Activated naive CD8-positive, alpha-beta T cell treated with anti-CD3 and anti-CD28 coated beads, Interleukin-2, amount 10 ng/mL, durations not matched to agents 7 days and 5 days (primary cell): Measurements from ENCODE around the gene TBC1D1. TPM values are rescaled to one million over a fixed set of nuclear protein-coding genes. Genes with fewer than 3 reads are reported as not detected.
"Not testable (repeated sequence)": the region's sequence is repeated elsewhere in the genome, so short reads cannot be mapped to it uniquely, and the experiment has no call there.

Experiments
- ATAC-seq: fragments of 150-1000 bp; cut with Tn5 transposase; one replicate; pipeline ENCODE4 v1.10.0; 2021; ENCODE audit warnings: low read depth, moderate library complexity
- POLR2A ChIA-PET: fragments of 350-600 bp; sonication (Branson Sonifier 250); formaldehyde crosslinking; loops from one replicate; lab custom pipeline; 2021; ENCODE audit warnings: antibody characterized with exemption; lab: Charles Lee
- DNase-seq: peaks from one replicate; pipeline ENCODE4 v3.0.0; 2021
- H3K27ac Mint-ChIP-seq: one replicate; pipeline ENCODE4 v1.8.0; 2022; ENCODE audit warnings: mild to moderate bottlenecking, mixed read lengths
- H3K27me3 Mint-ChIP-seq: one replicate; pipeline ENCODE4 v1.8.0; 2022; ENCODE audit warnings: mild to moderate bottlenecking, moderate library complexity, mixed read lengths
- H3K36me3 Mint-ChIP-seq: one replicate; pipeline ENCODE4 v1.8.0; 2021; ENCODE audit warnings: mild to moderate bottlenecking, mixed read lengths
- H3K4me1 Mint-ChIP-seq: one replicate; pipeline ENCODE4 v1.8.0; 2021; ENCODE audit warnings: mixed read lengths
- H3K4me3 Mint-ChIP-seq: one replicate; pipeline ENCODE4 v1.8.0; 2022; ENCODE audit warnings: mild to moderate bottlenecking, moderate library complexity, mixed read lengths
- H3K9me3 Mint-ChIP-seq: one replicate; pipeline ENCODE4 v1.8.0; 2021; ENCODE audit warnings: mixed read lengths
- total RNA-seq, 2 experiments: library from RNA; stranded (reverse); gene quantifications; one replicate each; pipeline ENCODE4 v1.2.3, GENCODE V29; 2021

The TBC1D1 gene
- total RNA-seq, 2 experiments from 2014 or later: 79.7 to 83.7 TPM

DNA sequence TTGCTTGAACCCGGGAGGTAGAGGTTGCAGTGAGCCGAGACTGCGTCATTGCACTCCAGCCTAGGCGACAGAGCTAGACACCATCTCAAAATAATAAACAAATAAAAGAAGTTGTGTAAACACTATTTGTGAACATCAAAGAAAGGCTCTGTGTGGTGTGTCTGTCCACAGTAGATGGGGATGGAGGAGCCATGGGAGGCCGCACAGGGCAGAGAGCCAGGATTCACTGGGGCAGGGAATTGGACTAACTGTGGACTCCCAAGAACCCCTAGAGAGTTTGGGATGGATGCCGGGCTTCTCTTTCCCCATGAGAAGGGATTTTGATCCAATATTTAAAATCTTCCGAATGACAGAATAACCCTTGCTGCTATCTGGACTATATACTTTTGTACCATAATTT is 26.5 kb downstream of the TBC1D1 start:
- Mint-ChIP-seq H3K4me1 (peaks cover 2% of the 10 kb centered on the region), H3K27me3 (no peaks in the 10 kb centered on the region), H3K4me3 (no peak overlapping the region), H3K36me3 (peaks cover 17% of the 10 kb centered on the region), H3K27ac (no peak overlapping the region), H3K9me3 (no peaks in the 10 kb centered on the region)
- no peak for DNase-seq
- POLR2A ChIA-PET: no interaction called here
- no peak for ATAC-seq

DNA sequence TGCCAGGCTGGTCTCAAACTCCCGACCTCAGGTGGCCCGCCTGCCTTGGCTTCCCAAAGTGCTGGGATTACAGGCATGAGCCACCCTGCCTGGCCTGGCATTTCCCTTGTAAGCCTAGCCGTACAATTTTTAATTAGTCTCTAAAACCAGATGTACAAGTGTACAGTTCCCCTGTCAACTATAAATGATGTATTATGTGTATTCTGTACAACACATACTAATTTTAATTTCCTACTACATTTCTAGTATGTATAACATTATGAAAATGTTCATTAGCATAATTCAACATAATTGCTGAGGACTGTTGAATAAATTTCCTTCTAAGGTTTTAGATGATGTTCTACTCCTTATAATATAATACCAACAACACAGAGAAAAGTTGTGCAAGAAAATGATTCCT is 27.8 kb downstream of the TBC1D1 start:
- Mint-ChIP-seq H3K4me3 (no peak overlapping the region), H3K27ac (no peak overlapping the region), H3K4me1 (peaks cover 5% of the 10 kb centered on the region), H3K9me3 (no peaks in the 10 kb centered on the region), H3K27me3 (no peaks in the 10 kb centered on the region), H3K36me3 (peaks cover 24% of the 10 kb centered on the region)
- DNase-seq (no peak), ATAC-seq (no peak)
- POLR2A ChIA-PET: interaction anchor here (0.7 kb wide), 1 partner anchor 8 kb away, joined by 4 read pairs; no protein-coding TSS in a partner anchor

DNA sequence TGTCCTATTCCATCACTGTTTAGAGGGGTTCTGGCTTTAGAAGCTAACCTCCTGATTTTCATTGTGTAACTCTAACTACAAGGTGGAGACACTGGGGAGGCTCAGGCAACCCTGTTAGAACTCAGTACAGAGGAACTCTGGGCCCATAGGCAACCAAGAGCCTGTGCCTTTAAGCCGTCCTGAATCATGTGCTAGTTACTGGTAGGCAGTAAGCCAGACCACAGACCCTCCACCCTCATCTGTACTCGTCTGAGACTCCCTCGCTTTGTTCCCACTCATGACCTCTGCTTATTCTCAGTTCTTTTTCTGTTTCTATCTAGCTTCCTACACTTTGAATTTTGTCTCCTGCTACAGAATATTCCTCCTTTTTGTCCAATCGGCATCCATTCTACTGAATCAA is 31.4 kb downstream of the TBC1D1 start:
- no peak for DNase-seq
- no peak overlapping the region for H3K27ac Mint-ChIP-seq
- H3K4me1 Mint-ChIP-seq: peaks cover 5% of the 10 kb centered on the region
- H3K36me3 Mint-ChIP-seq: peaks cover 20% of the 10 kb centered on the region
- POLR2A ChIA-PET: no interaction called here
- no peak overlapping the region for H3K4me3 Mint-ChIP-seq
- H3K27me3 Mint-ChIP-seq: no peaks in the 10 kb centered on the region
- no peaks in the 10 kb centered on the region for H3K9me3 Mint-ChIP-seq
- ATAC-seq: no peak

DNA sequence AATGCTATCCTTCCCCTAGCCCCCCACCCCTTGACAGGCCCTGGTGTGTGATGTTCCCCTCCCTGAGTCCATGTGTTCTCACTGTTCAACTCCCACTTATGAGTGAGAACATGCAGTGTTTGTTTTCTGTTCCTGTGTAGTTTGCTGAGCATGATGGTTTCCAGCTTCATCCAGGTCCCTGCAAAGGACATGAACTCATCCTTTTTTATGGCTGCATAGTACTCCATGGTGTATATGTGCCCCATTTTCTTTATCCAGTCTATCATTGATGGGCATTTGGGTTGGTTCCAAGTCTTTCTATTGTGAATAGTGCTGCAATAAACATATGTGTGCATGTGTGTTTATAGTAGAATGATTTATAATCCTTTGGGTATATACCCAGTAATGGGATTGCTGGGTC is 32.2 kb downstream of the TBC1D1 start:
- H3K36me3 Mint-ChIP-seq: peaks cover 20% of the 10 kb centered on the region
- H3K4me3 Mint-ChIP-seq, ATAC-seq, POLR2A ChIA-PET, H3K27me3 Mint-ChIP-seq, H3K9me3 Mint-ChIP-seq, H3K27ac Mint-ChIP-seq, DNase-seq, H3K4me1 Mint-ChIP-seq: not testable (repeated sequence)

DNA sequence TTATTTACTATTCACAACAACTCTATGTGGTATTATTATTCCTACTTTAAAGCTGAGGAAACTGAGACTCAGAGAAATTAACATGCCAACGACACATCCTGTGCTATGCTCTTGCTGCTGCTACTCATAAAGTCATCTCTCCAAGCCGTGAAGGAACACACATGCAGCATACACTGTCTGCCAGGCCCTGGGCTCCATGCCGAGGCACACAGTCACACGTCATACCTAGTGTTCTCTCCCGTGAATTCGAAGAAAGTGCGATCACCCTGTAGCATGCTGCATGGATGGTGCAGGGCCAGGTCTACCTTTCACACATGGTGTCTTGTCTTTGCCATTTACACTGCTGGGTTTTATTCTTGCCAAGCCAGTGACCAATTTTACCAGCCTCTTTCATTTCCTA is 34.1 kb downstream of the TBC1D1 start:
- Mint-ChIP-seq H3K4me1 (peaks cover 23% of the 10 kb centered on the region), H3K27me3 (no peaks in the 10 kb centered on the region), H3K4me3 (no peak overlapping the region), H3K36me3 (peaks cover 24% of the 10 kb centered on the region), H3K27ac (no peak overlapping the region), H3K9me3 (no peaks in the 10 kb centered on the region)
- no peak for DNase-seq
- ATAC-seq: no peak
- POLR2A ChIA-PET: no interaction called here

DNA sequence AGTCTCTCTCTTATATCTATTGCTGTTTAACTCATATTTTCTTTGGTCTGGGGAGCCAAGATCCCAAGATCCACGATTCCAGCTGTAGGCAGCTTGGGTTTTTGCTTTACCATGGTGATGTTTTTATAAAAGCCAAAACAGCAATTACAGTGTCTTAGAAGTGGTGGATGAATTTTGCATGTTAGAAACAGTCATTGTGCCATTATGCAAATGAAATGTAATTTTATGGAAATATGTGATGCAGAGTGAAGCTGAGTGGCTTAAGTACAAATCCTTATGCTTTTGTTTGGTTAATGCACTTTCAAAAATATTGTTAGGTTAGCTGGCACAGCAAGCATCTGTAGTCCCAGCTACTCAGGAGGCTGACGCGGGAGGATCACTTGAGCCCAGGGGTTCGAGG is 36.5 kb downstream of the TBC1D1 start:
- no peak overlapping the region for H3K27ac Mint-ChIP-seq
- DNase-seq: no peak
- no peak overlapping the region for H3K4me3 Mint-ChIP-seq

DNA sequence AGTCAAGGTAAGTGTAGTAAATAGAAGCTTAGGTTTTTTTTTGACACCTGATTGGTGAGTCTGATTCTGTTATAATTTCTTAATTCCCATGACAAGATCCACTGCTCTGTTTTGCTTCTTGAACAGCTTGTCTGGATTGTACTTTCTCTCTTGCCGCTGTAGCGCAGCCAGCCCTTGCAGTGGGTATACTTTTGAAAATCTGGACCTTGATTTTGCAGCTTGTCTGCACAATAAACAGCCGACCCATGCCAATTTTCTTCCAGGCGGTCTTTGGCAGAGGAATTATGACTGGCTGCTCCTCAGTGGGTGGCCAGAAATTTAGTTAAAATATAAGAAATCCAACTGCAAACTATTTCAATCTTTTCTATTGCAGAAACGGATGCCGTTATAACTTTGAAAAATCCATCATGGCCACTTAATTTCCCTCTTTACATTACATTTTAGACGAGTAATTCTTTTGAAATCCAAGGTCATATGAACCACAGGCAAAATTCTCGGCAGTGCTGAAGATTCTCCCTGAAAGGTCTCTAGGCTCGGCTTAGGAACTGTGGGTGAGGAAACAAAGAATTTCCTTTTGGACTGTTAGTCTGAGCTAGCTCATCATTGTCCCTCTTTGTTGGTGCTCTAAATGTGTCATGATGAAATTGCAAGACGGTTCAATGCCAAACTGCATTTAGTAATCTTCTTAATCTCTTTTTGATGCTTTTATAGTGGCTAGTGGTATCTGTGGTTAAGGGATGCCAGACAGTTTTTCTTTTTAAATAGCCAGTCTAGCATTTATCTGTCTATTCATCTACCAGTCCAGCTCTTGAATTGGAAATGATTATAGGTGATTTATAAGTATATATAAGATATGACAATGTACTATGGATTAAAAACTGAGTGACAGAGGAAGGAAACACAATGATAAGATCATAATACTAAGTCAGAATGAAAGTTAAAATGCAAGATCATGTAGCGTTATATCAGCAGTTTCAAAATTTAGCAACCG is 37.8 kb downstream of the TBC1D1 start:
- POLR2A ChIA-PET: interaction anchor here (0.6 kb wide), 1 partner anchor 48 kb away, joined by 3 read pairs; no protein-coding TSS in a partner anchor
- no peak overlapping the region for H3K4me3 Mint-ChIP-seq
- no peaks in the 10 kb centered on the region for H3K27me3 Mint-ChIP-seq
- H3K4me1 Mint-ChIP-seq: peaks cover 20% of the 10 kb centered on the region
- DNase-seq (no peak), ATAC-seq (peak; percentile 42)
- H3K27ac Mint-ChIP-seq: peak overlapping the region; percentile 13
- H3K36me3 Mint-ChIP-seq: peaks cover 20% of the 10 kb centered on the region
- H3K9me3 Mint-ChIP-seq: peaks cover 3% of the 10 kb centered on the region

More for the DNA sequence above, 36.5 kb downstream of the TBC1D1 start:
- H3K4me1 Mint-ChIP-seq: peaks cover 20% of the 10 kb centered on the region
- no peak for ATAC-seq
- peaks cover 27% of the 10 kb centered on the region for H3K36me3 Mint-ChIP-seq
- no peaks in the 10 kb centered on the region for H3K27me3 Mint-ChIP-seq
- no peaks in the 10 kb centered on the region for H3K9me3 Mint-ChIP-seq
- POLR2A ChIA-PET: no interaction called here

DNA sequence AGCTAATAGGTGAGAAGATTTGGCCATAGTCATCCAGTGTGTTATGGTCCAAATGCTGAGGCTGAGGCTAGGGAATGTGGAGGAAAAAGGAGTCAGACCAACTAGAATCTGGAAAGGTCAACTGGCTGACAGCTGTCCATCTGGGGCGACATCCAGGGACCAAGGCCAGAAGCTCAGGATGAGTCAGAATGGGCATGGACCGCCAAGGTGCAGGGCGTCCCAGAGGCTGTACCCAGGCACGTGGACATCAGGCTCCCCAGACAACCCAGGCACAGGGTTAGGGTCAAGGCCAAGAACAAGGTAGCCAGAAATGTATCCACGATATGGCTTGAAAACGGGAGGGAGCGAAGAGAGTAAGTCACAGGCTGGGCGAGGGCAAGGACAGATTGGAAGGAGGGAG is 43.2 kb downstream of the TBC1D1 start:
- H3K4me3 Mint-ChIP-seq: no peak overlapping the region
- no peak for ATAC-seq
- POLR2A ChIA-PET: no interaction called here
- H3K27me3 Mint-ChIP-seq: no peaks in the 10 kb centered on the region
- peaks cover 10% of the 10 kb centered on the region for H3K4me1 Mint-ChIP-seq
- peaks cover 11% of the 10 kb centered on the region for H3K9me3 Mint-ChIP-seq
- peak overlapping the region; percentile 28 for H3K27ac Mint-ChIP-seq
- no peak for DNase-seq
- H3K36me3 Mint-ChIP-seq: peaks cover 24% of the 10 kb centered on the region

DNA sequence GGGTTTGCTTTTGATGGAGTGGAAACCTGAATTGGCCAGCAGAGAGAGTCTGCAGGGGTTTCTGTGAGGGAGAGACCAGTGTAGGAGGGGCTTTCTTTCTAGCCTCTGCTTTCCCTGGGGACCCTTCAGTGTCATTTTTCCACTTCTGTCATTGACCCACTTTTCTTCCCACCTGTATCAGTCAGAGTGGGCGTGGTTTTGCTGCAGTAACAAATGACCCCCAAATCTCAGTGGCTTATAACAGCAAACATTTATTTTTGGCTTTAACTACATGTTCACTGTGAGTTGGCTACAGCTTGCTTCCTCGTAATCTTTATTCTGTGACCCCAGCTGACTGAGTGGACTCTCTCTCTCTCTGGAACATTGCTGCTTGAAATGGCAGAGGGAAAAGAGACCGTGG is 43.7 kb downstream of the TBC1D1 start:
- Mint-ChIP-seq H3K4me1 (peaks cover 5% of the 10 kb centered on the region), H3K36me3 (peaks cover 26% of the 10 kb centered on the region), H3K4me3 (no peak overlapping the region), H3K27ac (no peak overlapping the region), H3K9me3 (peaks cover 13% of the 10 kb centered on the region), H3K27me3 (no peaks in the 10 kb centered on the region)
- POLR2A ChIA-PET: no interaction called here
- ATAC-seq (no peak), DNase-seq (no peak)

DNA sequence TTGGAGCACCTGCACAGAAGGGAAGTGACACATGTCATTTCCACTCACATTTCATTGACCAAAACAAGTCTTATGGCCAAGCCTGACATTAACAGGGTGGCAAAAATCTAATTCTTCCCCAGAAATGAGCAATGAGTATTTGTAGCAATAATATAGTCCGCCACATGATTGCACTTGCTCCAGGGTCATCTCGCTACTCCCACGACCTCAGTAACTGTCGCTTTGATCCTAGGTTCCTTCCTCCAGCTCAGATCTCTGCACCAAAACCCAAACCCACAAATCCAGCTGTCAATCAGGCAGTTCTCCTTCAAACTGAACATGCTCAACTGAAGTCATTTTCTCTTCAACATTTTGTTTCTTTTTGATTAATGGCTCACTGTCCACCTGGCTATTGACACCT is 44.1 kb downstream of the TBC1D1 start:
- peaks cover 2% of the 10 kb centered on the region for H3K4me1 Mint-ChIP-seq
- peaks cover 21% of the 10 kb centered on the region for H3K36me3 Mint-ChIP-seq
- peaks cover 13% of the 10 kb centered on the region for H3K9me3 Mint-ChIP-seq
- POLR2A ChIA-PET: no interaction called here
- ATAC-seq: no peak
- H3K27me3 Mint-ChIP-seq: no peaks in the 10 kb centered on the region
- H3K4me3 Mint-ChIP-seq: no peak overlapping the region
- DNase-seq: no peak
- H3K27ac Mint-ChIP-seq: no peak overlapping the region

DNA sequence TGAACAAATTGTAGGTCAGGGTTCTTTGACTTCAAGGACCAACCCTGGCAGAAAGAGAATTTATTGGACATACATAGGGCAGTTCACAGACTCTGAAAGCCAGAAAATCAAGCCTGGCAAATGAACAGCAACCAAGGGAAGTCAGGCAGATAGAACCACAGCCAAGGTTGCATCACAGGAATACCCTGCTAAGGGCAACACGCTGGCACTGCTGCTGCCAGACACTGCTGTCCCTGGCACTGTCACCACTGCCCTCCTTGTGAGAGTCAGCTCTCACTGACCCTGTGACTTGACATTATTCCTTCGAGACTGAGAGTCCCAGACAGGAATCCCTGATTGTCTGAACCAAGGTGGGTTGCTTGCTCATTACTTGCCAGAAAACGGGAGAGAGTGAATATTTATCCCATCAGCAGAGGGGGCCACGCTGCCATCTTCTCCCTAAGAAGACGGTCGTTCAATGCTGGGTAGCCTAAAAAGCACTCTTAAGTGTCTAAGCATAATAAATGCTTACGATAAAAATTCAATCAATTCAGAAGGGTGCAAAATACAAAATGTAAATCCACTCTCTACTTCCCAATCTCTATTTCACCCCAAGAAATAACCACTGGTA is 46.1 kb downstream of the TBC1D1 start:
- no peak for ATAC-seq
- POLR2A ChIA-PET: interaction anchor here (0.6 kb wide), 1 partner anchor 18 kb away, joined by 4 read pairs; no protein-coding TSS in a partner anchor

DNA sequence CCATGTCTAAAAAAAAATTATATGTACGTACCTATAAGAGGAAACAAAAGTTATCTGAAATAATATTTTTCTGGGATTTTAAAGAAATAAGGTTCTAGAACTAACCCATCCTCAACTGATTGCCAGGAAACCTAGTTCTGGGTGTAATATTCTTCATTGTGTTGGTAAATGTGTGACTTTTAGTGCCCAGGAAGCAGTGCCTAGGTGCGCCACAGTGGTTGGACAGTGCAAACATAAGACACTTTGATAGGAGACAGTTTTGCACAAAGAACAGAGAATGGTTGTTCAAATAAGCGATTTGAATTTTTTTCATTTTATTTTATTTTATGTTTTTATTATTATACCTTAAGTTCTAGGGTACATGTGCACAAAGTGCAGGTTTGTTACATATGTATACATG is 47.3 kb downstream of the TBC1D1 start:
- POLR2A ChIA-PET: no interaction called here
- H3K4me3 Mint-ChIP-seq: no peak overlapping the region
- H3K4me1 Mint-ChIP-seq: peaks cover 4% of the 10 kb centered on the region
- H3K36me3 Mint-ChIP-seq: peaks cover 34% of the 10 kb centered on the region
- H3K27me3 Mint-ChIP-seq: no peaks in the 10 kb centered on the region
- no peak overlapping the region for H3K27ac Mint-ChIP-seq
- DNase-seq: no peak
- no peak for ATAC-seq
- H3K9me3 Mint-ChIP-seq: peaks cover 18% of the 10 kb centered on the region

More for the DNA sequence above, 46.1 kb downstream of the TBC1D1 start:
- H3K4me1 Mint-ChIP-seq: peaks cover 4% of the 10 kb centered on the region
- no peak for DNase-seq
- H3K36me3 Mint-ChIP-seq: peaks cover 31% of the 10 kb centered on the region
- no peak overlapping the region for H3K27ac Mint-ChIP-seq
- H3K27me3 Mint-ChIP-seq: no peaks in the 10 kb centered on the region
- H3K9me3 Mint-ChIP-seq: peaks cover 17% of the 10 kb centered on the region
- no peak overlapping the region for H3K4me3 Mint-ChIP-seq

DNA sequence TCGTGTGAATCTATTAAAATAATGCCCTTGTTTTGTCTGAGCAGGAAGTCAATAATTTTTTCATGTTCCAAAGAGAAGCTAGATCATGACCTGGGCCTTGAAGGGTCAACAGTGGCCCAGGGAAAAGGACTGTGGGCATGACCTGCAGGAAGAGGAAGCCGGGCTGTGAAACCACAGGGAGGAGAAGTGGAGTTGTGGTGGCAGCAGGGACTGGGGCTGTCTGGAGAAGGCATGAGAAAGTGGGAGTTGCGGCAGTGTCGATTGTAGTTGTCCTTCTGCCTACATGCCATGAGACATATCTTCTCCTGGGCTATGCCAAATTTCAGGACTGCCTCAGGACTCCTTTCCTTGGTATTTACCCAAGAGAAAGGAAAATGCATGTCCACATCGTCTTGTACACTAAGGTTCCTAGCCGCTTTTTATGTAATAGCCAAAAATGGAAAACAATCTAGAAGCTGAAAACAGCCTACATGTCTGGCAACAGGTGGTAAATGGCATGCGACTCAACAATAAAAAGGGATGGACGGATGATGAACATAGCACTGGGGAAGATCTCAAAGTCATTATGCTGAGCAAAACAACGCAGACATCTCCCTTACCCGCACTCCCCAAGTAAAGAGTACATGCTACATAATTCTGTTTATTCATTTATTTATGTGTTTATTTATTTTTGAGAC is 55.8 kb downstream of the TBC1D1 start:
- ATAC-seq (no peak), DNase-seq (no peak)
- H3K27ac Mint-ChIP-seq: no peak overlapping the region
- H3K4me1 Mint-ChIP-seq: peaks cover 16% of the 10 kb centered on the region
- peaks cover 14% of the 10 kb centered on the region for H3K9me3 Mint-ChIP-seq
- no peaks in the 10 kb centered on the region for H3K27me3 Mint-ChIP-seq
- POLR2A ChIA-PET: no interaction called here
- H3K4me3 Mint-ChIP-seq: no peak overlapping the region
- peaks cover 45% of the 10 kb centered on the region for H3K36me3 Mint-ChIP-seq
